Islet of Langerhans (tissue), 1 donor: ENCODE results near the gene PIGO.

Experiments
- FAIRE-seq: peaks from one replicate; lab custom pipeline; 2011; peaks lifted over from hg19 to GRCh38; lab: Jason Lieb, UNC

PIGO gene

GRCh38 chr9:35105571-35106342 is 9.4 kb upstream of the PIGO start:
- FAIRE-seq = no peak

- FAIRE-seq = no peak
Measured at GRCh38 chr9:35105126-35105525, 8.7 kb upstream of the PIGO start.

GRCh38 chr9:35104586-35104985 is 8.2 kb upstream of the PIGO start:
- FAIRE-seq = no peak

GRCh38 chr9:35103660-35104191 is 7.3 kb upstream of the PIGO start:
- FAIRE-seq = no peak

GRCh38 chr9:35102769-35103659 is 6.6 kb upstream of the PIGO start, which contains the start of gene STOML2:
Gene STOML2, minus strand, starts transcription at chr9:35103131. Its CDS starts 37 bp downstream, at chr9:35103094.
- peak; percentile 96 for FAIRE-seq

- no peak for FAIRE-seq
Measured at GRCh38 chr9:35102465-35102768, 6.0 kb upstream of the PIGO start.

- FAIRE-seq = no peak
Measured at GRCh38 chr9:35097573-35097972, 1.2 kb upstream of the PIGO start.

- FAIRE-seq = no peak
Measured at GRCh38 chr9:35091536-35091935, 4.9 kb downstream of the PIGO start.

GRCh38 chr9:35089434-35089833 is 7.0 kb downstream of the PIGO start:
- no peak for FAIRE-seq

- FAIRE-seq = no peak
Measured at GRCh38 chr9:35085078-35085477, 11.3 kb downstream of the PIGO start.

- peak; percentile 55 for FAIRE-seq
Measured at GRCh38 chr9:35079426-35080341, 16.7 kb downstream of the PIGO start, which contains the start of gene FANCG. Gene FANCG, minus strand, starts transcription at chr9:35079942. Its CDS starts 418 bp downstream, at chr9:35079524.

GRCh38 chr9:35079041-35079425 is 17.4 kb downstream of the PIGO start:
- no peak for FAIRE-seq

GRCh38 chr9:35078066-35078465 is 18.3 kb downstream of the PIGO start:
- no peak for FAIRE-seq

- no peak for FAIRE-seq
Measured at GRCh38 chr9:35076848-35077247, 19.5 kb downstream of the PIGO start.

GRCh38 chr9:35075358-35075757 is 21.0 kb downstream of the PIGO start:
- no peak for FAIRE-seq

- FAIRE-seq = no peak
Measured at GRCh38 chr9:35074791-35075190, 21.6 kb downstream of the PIGO start.

GRCh38 chr9:35074141-35074540 is 22.2 kb downstream of the PIGO start:
- no peak for FAIRE-seq

- no peak for FAIRE-seq
Measured at GRCh38 chr9:35073279-35073612, 23.1 kb downstream of the PIGO start.

- FAIRE-seq = peak; percentile 98
Measured at GRCh38 chr9:35072461-35073278, 23.7 kb downstream of the PIGO start, which contains the start of gene VCP. Gene VCP, minus strand, starts transcription at chr9:35072625. Its CDS starts 272 bp downstream, at chr9:35072353.

- no peak for FAIRE-seq
Measured at GRCh38 chr9:35071814-35072460, 24.5 kb downstream of the PIGO start.
